Measurements from ENCODE around the gene EPN2. TPM values are rescaled to one million over a fixed set of nuclear protein-coding genes. Genes with fewer than 3 reads are reported as not detected.

EPN2 gene
- polyA plus RNA-seq, 1 of the 3 experiments (the other 2 are of a cell fraction), result 38.9 TPM

DNA sequence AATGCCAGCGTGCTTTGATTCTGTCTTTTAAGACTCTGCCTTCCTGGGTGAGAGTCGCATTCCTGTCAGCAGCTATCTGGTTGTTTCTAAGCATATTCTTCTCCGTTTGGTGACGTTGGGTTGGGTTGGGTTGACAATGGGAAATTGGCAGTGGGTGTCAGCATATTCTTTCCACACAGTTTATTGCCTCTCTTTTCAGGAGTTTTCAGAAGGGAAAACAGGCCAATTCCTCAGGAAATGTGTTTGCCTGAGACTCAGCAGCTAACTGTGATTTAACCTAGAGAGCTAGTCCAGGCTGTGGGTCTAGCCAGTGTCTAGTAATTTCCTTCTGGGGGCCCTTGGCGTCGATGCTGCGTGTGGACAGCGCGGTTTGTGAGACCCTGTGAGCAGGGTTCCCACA lies 21.2 kb downstream of the EPN2 start:
- Histone ChIP-seq H3K4me1 (ENCODE audit: control insufficient read depth in 1 of 2, insufficient read depth in 2 of 2, low read depth in 1 of 2, low read length in 1 of 2) (peaks cover 9 to 17% of the 10 kb centered on the region in 2 experiments; a peak in 2 of 4 replicates), H3K9me2 (no peaks in the 10 kb centered on the region), H3K36me3 (replicated peaks in 1 of 2; ENCODE audit: control insufficient read depth in 1 of 2, insufficient read depth in 2 of 2, low read length in 1 of 2) (no peaks in the 10 kb centered on the region), H3F3A (replicated peaks; ENCODE audit: insufficient read depth) (peaks cover 10% of the 10 kb centered on the region), H3K9ac (no peak overlapping the region), H3K27ac (ENCODE audit: low read depth in 2 of 2, low read length in 1 of 2) (no peak overlapping the region), H3K79me2 (ENCODE audit: insufficient read depth) (peaks cover 93% of the 10 kb centered on the region), H3K4me3 (ENCODE audit: low read depth in 2 of 2, low read length in 1 of 2) (no peak overlapping the region), H2AFZ (ENCODE audit: low read depth) (no peak overlapping the region), H3K27me3 (ENCODE audit: insufficient read depth) (no peaks in the 10 kb centered on the region), H4K20me1 (ENCODE audit: insufficient read depth) (peaks cover 69% of the 10 kb centered on the region), H3K9me3 (no peaks in the 10 kb centered on the region), H3K4me2 (no peak overlapping the region)
- DNase-seq, result no peak
- TF ChIP-seq JUND (IDR thresholded peaks at IDR 0.05) (no peak), TAF1 (IDR thresholded peaks at IDR 0.05; ENCODE audit: borderline replicate concordance, low read depth, low read length) (no peak), SMC3 (IDR thresholded peaks at IDR 0.05; ENCODE audit: low read depth, low read length) (no peak), MXI1 (IDR thresholded peaks at IDR 0.05; ENCODE audit: low read depth, low read length) (no peak), FOXM1 (IDR thresholded peaks at IDR 0.05; ENCODE audit: low read depth) (no peak), RAD21 (IDR thresholded peaks at IDR 0.05; ENCODE audit: low read length) (no peak), MEF2A (IDR thresholded peaks at IDR 0.05; ENCODE audit: borderline replicate concordance, low read depth) (no peak)
- TF ChIP-seq, protein P1, sequence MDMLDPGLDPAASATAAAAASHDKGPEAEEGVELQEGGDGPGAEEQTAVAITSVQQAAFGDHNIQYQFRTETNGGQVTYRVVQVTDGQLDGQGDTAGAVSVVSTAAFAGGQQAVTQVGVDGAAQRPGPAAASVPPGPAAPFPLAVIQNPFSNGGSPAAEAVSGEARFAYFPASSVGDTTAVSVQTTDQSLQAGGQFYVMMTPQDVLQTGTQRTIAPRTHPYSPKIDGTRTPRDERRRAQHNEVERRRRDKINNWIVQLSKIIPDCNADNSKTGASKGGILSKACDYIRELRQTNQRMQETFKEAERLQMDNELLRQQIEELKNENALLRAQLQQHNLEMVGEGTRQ (IDR thresholded peaks at IDR 0.05; ENCODE audit: borderline replicate concordance, low read depth, low read length), result no peak
- 99% methylated on average over 9 of the region's 9 CpGs for WGBS (ENCODE audit: low lambda C conversion rate)
- POLR2A ChIA-PET, result no interaction called here
- CTCF ChIA-PET, result no interaction called here

GRCh38 chr17:19260958-19261357 lies 23.8 kb downstream of the EPN2 start:
- Histone ChIP-seq H3K27ac (ENCODE audit: low read depth in 2 of 2, low read length in 1 of 2) (no peak overlapping the region), H3K4me3 (ENCODE audit: low read depth in 2 of 2, low read length in 1 of 2) (no peak overlapping the region), H3K9me3 (no peaks in the 10 kb centered on the region), H2AFZ (ENCODE audit: low read depth) (no peak overlapping the region), H3K4me1 (ENCODE audit: control insufficient read depth in 1 of 2, insufficient read depth in 2 of 2, low read depth in 1 of 2, low read length in 1 of 2) (peaks cover 21 to 28% of the 10 kb centered on the region in 2 experiments; a peak in 3 of 4 replicates), H4K20me1 (ENCODE audit: insufficient read depth) (peaks cover 78% of the 10 kb centered on the region), H3K4me2 (no peak overlapping the region), H3F3A (replicated peaks; ENCODE audit: insufficient read depth) (peaks cover 19% of the 10 kb centered on the region), H3K9me2 (no peaks in the 10 kb centered on the region), H3K36me3 (replicated peaks in 1 of 2; ENCODE audit: control insufficient read depth in 1 of 2, insufficient read depth in 2 of 2, low read length in 1 of 2) (no peaks in the 10 kb centered on the region), H3K79me2 (ENCODE audit: insufficient read depth) (peaks cover 92% of the 10 kb centered on the region), H3K9ac (no peak overlapping the region), H3K27me3 (ENCODE audit: insufficient read depth) (no peaks in the 10 kb centered on the region)
- TF ChIP-seq CTCF (IDR thresholded peaks at IDR 0.05), result 0 out of 2 replicates have a peak, but pooled peaks have one; percentile 10
- TF ChIP-seq MXI1 (IDR thresholded peaks at IDR 0.05; ENCODE audit: low read depth, low read length), result peak; percentile 34; the same call in 1 of the 2 replicates
- TF ChIP-seq USF1 (IDR thresholded peaks at IDR 0.05; ENCODE audit: borderline replicate concordance, low read depth), result no peak
- ChIA-PET CTCF (interaction anchor here (0.7 to 1.3 kb wide), 4 partner anchors 9 to 101 kb away, joined by 3 to 5 read pairs (median 5); partner anchors contain the start of gene B9D1), POLR2A (no interaction called here)
- no peak for DNase-seq
- WGBS (ENCODE audit: low lambda C conversion rate), result 91% methylated on average over 7 of the region's 7 CpGs

Measured in SK-N-SH (cell line).